ENCODE data around the gene NRIP1. TPM values are rescaled to one million over a fixed set of nuclear protein-coding genes. Genes with fewer than 3 reads are reported as not detected.

Gene NRIP1
- polyA plus RNA-seq, 1 donor (not counting 4 experiments of a cell fraction or from before 2014, with no cell fraction given) = 25.5 TPM

DNA sequence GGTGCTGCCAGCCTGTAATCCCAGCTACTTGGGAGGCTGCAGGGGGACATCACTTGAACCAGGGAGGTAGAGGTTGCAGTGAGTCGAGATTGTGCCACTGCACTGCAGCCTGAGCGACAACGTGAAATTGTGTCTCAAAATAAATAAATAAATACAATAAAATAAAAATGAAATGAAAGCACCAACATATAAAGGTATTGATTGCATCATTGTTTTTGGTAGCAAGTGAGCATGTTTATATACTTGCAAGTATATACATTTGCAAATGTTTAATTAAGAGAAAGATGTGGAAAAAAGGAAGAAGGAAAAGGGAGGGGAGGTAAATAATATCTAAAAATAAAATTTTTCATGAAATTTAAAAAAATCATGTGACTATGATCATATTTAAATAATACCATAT lies 32.8 kb upstream of the NRIP1 start:
- dilution Hi-C loops (cut with MboI; ENCODE audit: extremely low pct_ligation_motif_present, low sequenced_read_pairs) = no loop called here
- no peak overlapping the region for H2AFZ ChIP-seq (ENCODE audit: control insufficient read depth, low read length)
- no peak for FAIRE-seq
- no peak overlapping the region for H3K4me3 ChIP-seq (ENCODE audit: control insufficient read depth in 2 of 3, extremely low read depth in 1 of 3, insufficient read depth in 2 of 3, low read depth in 1 of 3, low read length in 3 of 3)
- no peaks in the 10 kb centered on the region for H3K4me1 ChIP-seq (ENCODE audit: control insufficient read depth, extremely low read depth, insufficient read depth, low read length)
- H3K9me3 ChIP-seq (ENCODE audit: control insufficient read depth, low read depth, low read length) = no peaks in the 10 kb centered on the region
- H3K36me3 ChIP-seq (ENCODE audit: control insufficient read depth in 2 of 2, extremely low read depth in 1 of 2, insufficient read depth in 2 of 2, low read length in 2 of 2) = no peaks in the 10 kb centered on the region
- H3K27ac ChIP-seq (ENCODE audit: control insufficient read depth, insufficient read depth, low read length) = no peak overlapping the region
- H3K27me3 ChIP-seq (ENCODE audit: control insufficient read depth, extremely low read depth, insufficient read depth, low read length) = no peaks in the 10 kb centered on the region
- DNase-seq (ENCODE audit: low read depth, low spot score) = no peak
- no peaks in the 10 kb centered on the region for H4K20me1 ChIP-seq (ENCODE audit: control insufficient read depth, extremely low read depth, insufficient read depth, low read length)
- H3K9me1 ChIP-seq (ENCODE audit: control insufficient read depth, extremely low read depth, insufficient read depth, low read length) = no peaks in the 10 kb centered on the region
- H3K9ac ChIP-seq (ENCODE audit: control insufficient read depth, extremely low read depth, insufficient read depth, low read length) = no peak overlapping the region
- TF ChIP-seq, protein P1, sequence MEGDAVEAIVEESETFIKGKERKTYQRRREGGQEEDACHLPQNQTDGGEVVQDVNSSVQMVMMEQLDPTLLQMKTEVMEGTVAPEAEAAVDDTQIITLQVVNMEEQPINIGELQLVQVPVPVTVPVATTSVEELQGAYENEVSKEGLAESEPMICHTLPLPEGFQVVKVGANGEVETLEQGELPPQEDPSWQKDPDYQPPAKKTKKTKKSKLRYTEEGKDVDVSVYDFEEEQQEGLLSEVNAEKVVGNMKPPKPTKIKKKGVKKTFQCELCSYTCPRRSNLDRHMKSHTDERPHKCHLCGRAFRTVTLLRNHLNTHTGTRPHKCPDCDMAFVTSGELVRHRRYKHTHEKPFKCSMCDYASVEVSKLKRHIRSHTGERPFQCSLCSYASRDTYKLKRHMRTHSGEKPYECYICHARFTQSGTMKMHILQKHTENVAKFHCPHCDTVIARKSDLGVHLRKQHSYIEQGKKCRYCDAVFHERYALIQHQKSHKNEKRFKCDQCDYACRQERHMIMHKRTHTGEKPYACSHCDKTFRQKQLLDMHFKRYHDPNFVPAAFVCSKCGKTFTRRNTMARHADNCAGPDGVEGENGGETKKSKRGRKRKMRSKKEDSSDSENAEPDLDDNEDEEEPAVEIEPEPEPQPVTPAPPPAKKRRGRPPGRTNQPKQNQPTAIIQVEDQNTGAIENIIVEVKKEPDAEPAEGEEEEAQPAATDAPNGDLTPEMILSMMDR (optimal IDR thresholded peaks at IDR 0.05 in 1 of 3, IDR thresholded peaks at IDR 0.05 in 1 of 3, conservative IDR thresholded peaks at IDR 0.05 in 1 of 3; ENCODE audit: extremely low read depth in 1 of 3, insufficient read depth in 2 of 3, low read length in 3 of 3) = no peak
- no peak for TF ChIP-seq EZH2 (IDR thresholded peaks at IDR 0.05; ENCODE audit: low read length)
- H3K79me2 ChIP-seq (ENCODE audit: control insufficient read depth, insufficient read depth, low read length) = no peaks in the 10 kb centered on the region
- no peak overlapping the region for H3K4me2 ChIP-seq (ENCODE audit: control insufficient read depth, extremely low read depth, insufficient read depth, low read depth, low read length)

DNA sequence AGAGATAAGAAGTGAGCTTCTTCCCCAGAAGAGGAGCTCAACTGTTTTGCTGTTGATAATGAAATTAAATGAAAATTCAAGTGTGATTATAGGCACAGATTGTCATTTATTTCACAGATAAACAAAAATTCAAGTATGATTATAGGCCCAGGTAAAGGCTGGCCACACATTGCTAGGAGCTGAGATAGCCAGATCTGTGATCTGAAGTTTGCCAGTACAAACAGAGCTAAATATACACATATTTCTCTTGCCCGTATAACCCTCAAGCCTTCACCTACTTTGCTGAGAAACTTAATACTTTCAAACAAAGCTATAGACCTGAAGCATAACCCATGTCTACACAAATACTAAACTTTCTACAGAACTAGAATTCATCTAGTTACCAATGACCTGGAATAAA lies 31.3 kb upstream of the NRIP1 start:
- FAIRE-seq = no peak

More for the DNA sequence above, 31.3 kb upstream of the NRIP1 start:
- no peak overlapping the region for H3K4me2 ChIP-seq (ENCODE audit: control insufficient read depth, extremely low read depth, insufficient read depth, low read depth, low read length)
- H4K20me1 ChIP-seq (ENCODE audit: control insufficient read depth, extremely low read depth, insufficient read depth, low read length) = no peaks in the 10 kb centered on the region
- no peaks in the 10 kb centered on the region for H3K79me2 ChIP-seq (ENCODE audit: control insufficient read depth, insufficient read depth, low read length)
- no peak overlapping the region for H3K27ac ChIP-seq (ENCODE audit: control insufficient read depth, insufficient read depth, low read length)
- no peaks in the 10 kb centered on the region for H3K27me3 ChIP-seq (ENCODE audit: control insufficient read depth, extremely low read depth, insufficient read depth, low read length)
- H3K4me3 ChIP-seq (ENCODE audit: control insufficient read depth in 2 of 3, extremely low read depth in 1 of 3, insufficient read depth in 2 of 3, low read depth in 1 of 3, low read length in 3 of 3) = no peak overlapping the region
- no peaks in the 10 kb centered on the region for H3K9me1 ChIP-seq (ENCODE audit: control insufficient read depth, extremely low read depth, insufficient read depth, low read length)
- no peak overlapping the region for H2AFZ ChIP-seq (ENCODE audit: control insufficient read depth, low read length)
- no peaks in the 10 kb centered on the region for H3K36me3 ChIP-seq (ENCODE audit: control insufficient read depth in 2 of 2, extremely low read depth in 1 of 2, insufficient read depth in 2 of 2, low read length in 2 of 2)
- TF ChIP-seq EZH2 (IDR thresholded peaks at IDR 0.05; ENCODE audit: low read length) = no peak
- TF ChIP-seq, protein P1 (optimal IDR thresholded peaks at IDR 0.05 in 1 of 3, IDR thresholded peaks at IDR 0.05 in 1 of 3, conservative IDR thresholded peaks at IDR 0.05 in 1 of 3; ENCODE audit: extremely low read depth in 1 of 3, insufficient read depth in 2 of 3, low read length in 3 of 3) = no peak
- H3K4me1 ChIP-seq (ENCODE audit: control insufficient read depth, extremely low read depth, insufficient read depth, low read length) = no peaks in the 10 kb centered on the region
- no peak for DNase-seq (ENCODE audit: low read depth, low spot score)
- no peak overlapping the region for H3K9ac ChIP-seq (ENCODE audit: control insufficient read depth, extremely low read depth, insufficient read depth, low read length)
- no peaks in the 10 kb centered on the region for H3K9me3 ChIP-seq (ENCODE audit: control insufficient read depth, low read depth, low read length)
- dilution Hi-C loops (cut with MboI; ENCODE audit: extremely low pct_ligation_motif_present, low sequenced_read_pairs) = no loop called here
